AG04449 (cell line): ENCODE data around the gene CA5A.
"Not testable (repeated sequence)": the region's sequence is repeated elsewhere in the genome, so short reads cannot be mapped to it uniquely, and the experiment has no call there.

Experiments
- CTCF ChIA-PET: fragments of 350-600 bp; formaldehyde crosslinking; extraction: SDS; loops from one replicate; lab custom pipeline; 2021; ENCODE audit warnings: antibody characterized with exemption; lab: Yijun Ruan, JAX
- POLR2A ChIA-PET: fragments of 400-600, 350-600 bp; formaldehyde crosslinking; extraction: SDS; loops from one replicate; lab custom pipeline; 2020; ENCODE audit warnings: antibody characterized with exemption, inconsistent platforms; lab: Yijun Ruan, JAX
- DNase-seq: peaks from one replicate; pipeline ENCODE4 v3.0.0-alpha.2; 2010; ENCODE audit warnings: low read depth, low spot score
- H3K4me3 ChIP-seq: 2 replicates; pipeline ENCODE4 v1.5.1; 2011; ENCODE audit warnings: low read depth, mild to moderate bottlenecking, control low read depth, low read length
- CTCF ChIP-seq: IDR thresholded peaks from one replicate; pipeline ENCODE4 v1.5.1; 2011; ENCODE audit warnings: mild to moderate bottlenecking, moderate library complexity, low read length, control low read depth, inconsistent platforms; ENCODE audit not compliant: insufficient read depth; ENCODE audit errors: missing control alignments

The CA5A gene

GRCh38 chr16:87933140-87933495 lies 3.2 kb downstream of the CA5A start:
- POLR2A ChIA-PET: no interaction called here
- CTCF ChIA-PET: no interaction called here
- H3K4me3 ChIP-seq: no peak overlapping the region
- DNase-seq: no peak
- TF ChIP-seq CTCF: no peak

DNA sequence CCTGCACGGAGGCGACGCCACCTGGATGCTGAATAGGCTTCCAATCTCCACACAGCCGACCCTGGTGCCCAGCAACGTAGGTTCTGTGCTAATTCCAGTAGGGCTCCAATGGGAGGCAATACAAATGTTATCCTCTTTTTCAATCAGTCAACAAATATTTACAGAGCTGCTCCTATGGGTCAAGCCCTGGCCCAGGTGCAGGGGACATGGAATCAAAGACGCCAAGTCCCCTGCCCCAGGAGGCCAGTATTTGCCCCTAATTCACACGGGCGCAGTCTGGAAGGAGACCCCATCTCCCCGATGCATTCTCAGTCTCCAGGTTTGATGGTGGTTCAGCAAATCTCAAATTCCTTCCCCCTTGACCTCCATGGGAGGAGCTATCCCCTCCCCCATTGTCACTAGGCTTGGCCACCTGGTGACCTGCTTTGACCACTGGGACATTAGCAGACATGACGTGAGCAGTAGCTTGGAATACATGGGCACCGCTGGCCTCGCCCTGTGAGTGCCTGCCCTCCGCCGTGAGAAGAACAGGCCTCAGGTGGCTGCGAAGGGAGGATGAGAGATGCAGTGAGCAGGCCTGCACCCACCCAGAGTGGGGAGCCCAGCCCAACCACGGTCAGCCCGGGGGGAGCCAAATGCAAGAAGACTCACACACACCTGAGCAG lies 3.7 kb downstream of the CA5A start:
- H3K4me3 ChIP-seq, CTCF ChIA-PET, POLR2A ChIA-PET, DNase-seq: not testable (repeated sequence)

DNA sequence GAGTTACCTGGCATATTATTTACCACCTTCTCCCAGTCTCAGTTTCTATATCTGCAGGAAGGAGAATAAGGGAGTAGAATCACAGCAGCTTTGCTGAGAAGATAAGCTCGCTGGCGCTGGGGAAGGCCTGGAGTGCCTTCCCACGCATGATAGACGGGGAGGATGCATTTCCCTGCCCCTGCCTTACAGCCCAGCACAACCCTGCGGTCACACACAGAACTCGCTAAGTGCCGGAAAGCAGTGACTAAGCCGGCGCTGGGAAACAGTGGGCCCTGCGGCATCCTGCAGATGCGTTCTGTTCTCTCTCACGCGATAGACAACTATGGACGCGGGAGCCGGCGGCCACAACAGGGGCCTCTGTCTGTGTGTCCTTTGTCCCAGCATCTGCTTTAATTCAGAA lies 4.8 kb downstream of the CA5A start:
- TF ChIP-seq CTCF: no peak
- H3K4me3 ChIP-seq: no peak overlapping the region
- DNase-seq: no peak
- ChIA-PET POLR2A (no interaction called here), CTCF (no interaction called here)

GRCh38 chr16:87930456-87930855 lies 5.9 kb downstream of the CA5A start:
- CTCF ChIA-PET: interaction anchor here (1.1 to 1.2 kb wide), 2 partner anchors 9 to 30 kb away, joined by 3 to 6 read pairs; no protein-coding TSS in a partner anchor
- TF ChIP-seq CTCF: peak; percentile 25
- no peak overlapping the region for H3K4me3 ChIP-seq
- POLR2A ChIA-PET: interaction anchor here (0.6 kb wide), 1 partner anchor 349 kb away, joined by 3 read pairs; no protein-coding TSS in a partner anchor
- DNase-seq: no peak

- ChIA-PET POLR2A (no interaction called here), CTCF (interaction anchor here (1.1 to 1.2 kb wide), 2 partner anchors 9 to 29 kb away, joined by 3 to 6 read pairs; no protein-coding TSS in a partner anchor)
- no peak overlapping the region for H3K4me3 ChIP-seq
- no peak for DNase-seq
- TF ChIP-seq CTCF: no peak
These were observed 6.3 kb downstream of the CA5A start for GRCh38 chr16:87929986-87930385.

DNA sequence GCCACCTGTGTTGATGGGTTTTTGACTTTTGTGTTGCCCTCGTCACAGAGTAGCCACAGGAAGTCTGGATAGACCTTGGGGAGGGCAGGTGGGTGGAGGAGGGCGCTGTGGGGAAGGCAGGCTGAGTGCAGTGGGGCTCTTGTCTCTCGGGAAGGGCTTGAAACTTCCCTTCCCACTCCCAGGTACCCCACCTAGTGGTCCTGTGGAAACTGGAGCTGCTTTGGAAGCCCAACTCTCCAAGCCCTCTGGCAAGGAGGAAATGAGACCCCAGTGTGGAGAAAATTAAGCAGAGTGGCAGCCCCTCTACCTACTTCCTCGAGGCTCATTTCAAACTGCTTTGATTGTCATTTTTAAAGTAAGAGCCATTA lies 9.2 kb downstream of the CA5A start:
- no peak for DNase-seq
- ChIA-PET POLR2A (no interaction called here), CTCF (interaction anchor here (0.7 kb wide), 1 partner anchor 8 kb away, joined by 3 read pairs; no protein-coding TSS in a partner anchor)
- TF ChIP-seq CTCF: no peak
- H3K4me3 ChIP-seq: no peak overlapping the region
